NCI-H146 treated with DMSO at 0.1 percent for 48 hours (cell line): Measurements from ENCODE around the gene DNTTIP2.
"Not testable (repeated sequence)": the region's sequence is repeated elsewhere in the genome, so short reads cannot be mapped to it uniquely, and the experiment has no call there.

Experiments
- DNase-seq: peaks from one replicate; lab custom pipeline; 2025; ENCODE audit not compliant: unreplicated experiment; lab: John Stamatoyannopoulos, UW

Gene DNTTIP2

DNA sequence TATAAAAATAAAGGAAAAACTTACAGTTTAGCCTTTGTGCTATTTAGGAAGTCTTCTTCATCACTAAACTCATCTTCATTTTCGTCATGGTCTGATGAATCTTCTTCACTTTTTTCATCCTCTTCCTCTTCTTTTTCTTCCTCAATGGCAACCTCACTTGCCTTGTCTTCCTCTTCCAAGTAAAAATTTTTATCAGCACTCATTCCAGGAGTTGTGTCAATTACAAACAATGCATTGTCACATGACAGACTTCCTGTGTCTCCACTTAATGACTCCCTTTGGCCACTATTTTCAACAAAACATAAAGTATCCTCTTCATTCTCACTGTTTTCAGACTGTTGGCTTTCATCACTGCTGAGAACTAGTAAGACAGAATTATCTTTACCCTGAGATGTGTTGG is 2.8 kb downstream of the DNTTIP2 start:
- DNase-seq = no peak

DNA sequence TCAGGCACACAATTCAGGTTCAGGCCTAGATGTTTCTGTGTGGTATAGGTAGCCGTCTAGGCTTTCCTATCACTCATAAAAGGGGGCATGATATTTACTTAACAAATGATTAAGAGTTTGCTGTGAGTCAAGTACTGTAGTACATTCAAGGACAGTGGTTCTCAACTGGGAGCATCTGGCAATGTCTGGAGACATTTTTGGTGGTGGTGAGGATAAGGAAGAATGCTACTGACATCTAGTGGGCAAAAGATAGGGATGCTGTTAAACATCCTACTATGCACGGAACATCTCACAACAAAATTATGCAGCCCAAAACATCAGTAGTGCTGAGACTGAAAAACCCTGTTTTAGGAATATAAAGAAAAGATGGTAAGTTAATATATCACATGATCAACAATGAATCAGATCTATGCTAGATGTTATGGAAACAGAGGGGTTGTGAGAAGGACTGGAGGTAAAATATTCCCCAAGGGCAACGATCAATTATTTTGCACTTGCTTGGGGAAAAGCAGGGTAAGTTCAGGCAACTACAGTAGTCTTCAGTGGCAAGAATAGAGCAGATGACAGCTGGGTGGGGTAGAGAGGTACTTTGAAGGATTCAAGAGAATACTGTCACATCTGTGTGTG is 4.9 kb downstream of the DNTTIP2 start:
- no peak for DNase-seq

DNA sequence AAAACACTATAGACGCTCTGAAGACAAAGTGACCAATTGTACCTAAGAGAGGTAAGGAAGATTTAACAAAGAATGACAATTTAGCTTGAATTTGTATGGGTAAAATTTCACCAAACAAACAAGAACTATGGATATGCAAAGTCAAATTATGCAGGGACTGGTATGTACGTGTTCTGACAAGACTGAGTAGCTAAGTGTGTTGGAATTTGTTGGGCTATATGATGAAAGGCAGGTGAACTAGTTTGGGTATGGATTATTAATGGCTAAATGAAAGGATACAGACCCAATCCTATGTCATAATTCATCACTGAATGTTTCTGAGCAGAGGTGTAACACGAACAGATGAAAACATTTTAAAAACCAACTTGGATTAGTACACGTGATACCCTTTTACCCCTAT is 7.6 kb downstream of the DNTTIP2 start:
- no peak for DNase-seq

DNA sequence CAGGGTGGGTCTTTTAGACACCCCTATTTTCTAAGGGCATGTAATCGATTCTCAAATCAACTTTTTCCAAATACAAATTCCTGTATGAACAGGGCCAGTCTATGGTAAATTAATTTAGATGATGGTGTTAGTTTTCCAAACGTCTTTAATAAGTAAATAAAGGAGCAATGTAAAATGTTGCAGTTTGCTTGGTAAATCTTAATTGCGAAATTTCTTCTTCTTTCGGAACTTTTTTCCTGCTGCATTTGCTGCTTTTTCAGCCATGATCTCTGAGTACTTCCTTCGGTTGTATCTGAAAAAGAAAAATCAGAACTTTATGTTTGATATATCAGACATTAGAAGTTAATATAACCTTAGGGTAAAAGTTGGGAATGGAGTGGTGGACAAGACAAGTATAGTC is 9.4 kb downstream of the DNTTIP2 start:
- DNase-seq = no peak

DNA sequence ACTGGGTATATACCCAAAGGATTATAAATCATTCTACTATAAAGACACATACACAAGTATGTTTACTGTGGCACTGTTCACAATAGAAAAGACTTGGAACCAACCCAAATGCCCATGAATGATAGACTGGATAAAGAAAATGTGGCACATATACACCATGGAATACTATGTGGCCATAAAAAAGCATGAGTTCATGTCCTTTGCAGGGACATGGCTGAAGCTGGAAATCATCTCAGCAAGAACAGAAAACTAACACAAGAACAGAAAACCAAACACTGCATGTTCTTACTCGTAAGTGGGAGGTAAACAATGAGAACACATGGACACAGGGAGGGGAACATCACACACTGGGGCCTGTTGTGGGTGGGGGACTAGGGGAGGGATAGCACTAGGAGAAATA is 10.5 kb downstream of the DNTTIP2 start:
- not testable (repeated sequence) for DNase-seq

- DNase-seq = no peak
Observed at GRCh38 chr1:93865253-93865652, 13.8 kb downstream of the DNTTIP2 start.

DNA sequence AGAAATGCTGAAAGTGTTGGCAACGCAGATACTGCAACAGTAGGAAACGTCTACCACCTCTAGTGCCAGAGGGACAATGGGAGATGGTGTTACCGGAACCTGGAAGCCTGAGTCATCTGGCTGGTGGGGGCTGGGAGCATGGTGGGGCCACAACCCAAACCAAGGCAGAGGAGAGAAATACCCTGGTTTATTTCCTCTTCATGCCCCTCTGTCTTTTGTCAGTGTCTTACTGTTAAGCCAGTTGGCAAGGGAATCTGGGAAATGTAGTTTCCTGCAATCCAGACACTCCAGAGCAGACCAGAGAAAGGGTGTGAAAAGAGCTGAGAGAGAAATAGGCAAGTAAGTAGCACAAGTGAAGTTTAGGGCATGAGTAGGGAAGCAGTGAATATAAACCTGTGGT is 14.8 kb downstream of the DNTTIP2 start:
- DNase-seq = no peak

DNA sequence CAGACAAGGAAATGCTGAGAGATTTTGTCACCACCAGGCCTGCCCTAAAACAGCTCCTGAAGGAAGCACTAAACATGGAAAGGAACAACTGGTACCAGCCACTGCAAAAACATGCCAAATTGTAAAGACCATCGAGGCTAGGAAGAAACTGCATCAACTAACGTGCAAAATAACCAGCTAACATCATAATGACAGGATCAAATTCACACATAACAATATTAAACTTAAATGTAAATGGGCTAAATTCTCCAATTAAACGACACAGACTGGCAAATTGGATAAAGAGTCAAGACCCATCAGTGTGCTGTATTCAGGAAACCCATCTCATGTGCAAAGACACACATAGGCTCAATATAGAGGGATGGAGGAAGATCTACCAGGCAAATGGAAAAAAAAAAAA is 21.4 kb downstream of the DNTTIP2 start:
- DNase-seq = not testable (repeated sequence)

GRCh38 chr1:93855983-93856382 is 23.0 kb downstream of the DNTTIP2 start:
- DNase-seq = not testable (repeated sequence)

- DNase-seq = no peak
Observed at GRCh38 chr1:93853940-93854339, 25.1 kb downstream of the DNTTIP2 start.

- DNase-seq = no peak
Observed at GRCh38 chr1:93851878-93852277, 27.1 kb downstream of the DNTTIP2 start.

DNA sequence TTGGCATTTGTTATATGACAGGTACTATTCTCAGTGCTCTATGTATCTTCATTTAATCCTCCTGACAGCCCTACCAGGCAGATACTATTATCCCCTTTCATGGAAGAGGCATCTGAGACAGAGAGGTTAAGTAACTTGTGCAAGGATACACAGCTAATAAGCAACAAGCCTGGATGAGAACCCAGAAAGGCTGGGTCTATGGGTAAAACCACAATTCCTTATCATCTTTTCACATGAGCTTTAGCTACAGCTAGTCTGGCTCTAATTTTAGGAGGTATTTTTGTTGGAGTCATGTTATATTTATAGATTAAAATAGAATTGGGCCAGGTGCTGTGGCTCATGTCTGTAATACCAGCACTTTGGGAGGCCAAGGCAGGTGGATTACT is 27.7 kb downstream of the DNTTIP2 start:
- DNase-seq = no peak

DNA sequence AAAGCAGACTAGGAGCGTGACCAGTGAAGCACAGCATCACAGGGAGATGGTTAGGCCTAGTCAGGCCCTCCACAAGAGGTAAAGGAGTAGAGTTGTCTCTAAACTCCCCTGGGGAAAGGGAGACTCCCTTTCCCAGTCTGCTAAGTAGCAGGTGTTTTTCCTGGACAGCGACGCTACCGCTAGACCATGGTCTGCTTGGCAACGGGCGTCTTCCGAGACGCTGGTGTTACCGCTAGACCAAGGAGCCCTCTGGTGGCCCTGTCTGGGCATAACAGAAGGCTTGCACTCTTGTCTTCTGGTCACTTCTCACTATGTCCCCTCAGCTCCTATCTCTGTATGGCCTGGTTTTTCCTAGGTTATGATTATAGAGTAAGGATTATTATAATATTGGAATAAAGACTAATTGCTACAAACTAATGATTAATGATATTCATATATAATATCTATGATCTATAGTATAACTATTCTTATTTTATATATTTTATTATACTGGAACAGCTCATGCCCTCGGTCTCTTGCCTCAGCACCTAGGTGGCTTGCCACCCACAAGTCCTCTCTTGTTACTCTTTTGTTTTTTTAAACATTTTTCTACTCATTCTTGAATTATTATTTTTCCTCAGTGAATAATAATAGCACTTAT is 28.2 kb downstream of the DNTTIP2 start:
- DNase-seq = not testable (repeated sequence)

GRCh38 chr1:93848350-93848883 is 30.6 kb downstream of the DNTTIP2 start:
- no peak for DNase-seq

DNA sequence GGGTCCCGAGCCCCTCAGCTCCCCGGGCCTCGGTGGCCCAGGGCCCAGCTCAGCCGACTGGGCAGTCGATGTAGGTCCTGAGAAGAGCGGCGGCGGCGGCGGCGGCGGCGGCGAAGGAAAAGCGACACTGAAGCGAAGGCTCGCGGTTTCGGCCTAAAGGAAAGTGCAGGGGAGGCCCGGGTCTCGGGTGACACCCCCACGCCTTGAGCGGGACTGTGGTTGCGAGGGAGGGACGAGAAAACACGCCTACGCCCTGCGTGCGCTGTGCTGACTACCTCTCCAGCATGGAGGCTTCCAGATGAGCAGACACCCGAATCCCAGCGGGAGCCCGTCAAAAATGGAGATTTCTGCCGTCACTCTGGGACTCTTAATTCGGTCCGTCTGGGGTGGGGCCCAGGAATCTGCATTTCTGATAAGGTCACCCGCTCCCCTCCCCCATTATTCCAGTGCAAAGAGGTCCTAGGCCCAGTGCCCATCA is 31.2 kb downstream of the DNTTIP2 start:
- peak; percentile 70 for DNase-seq

DNA sequence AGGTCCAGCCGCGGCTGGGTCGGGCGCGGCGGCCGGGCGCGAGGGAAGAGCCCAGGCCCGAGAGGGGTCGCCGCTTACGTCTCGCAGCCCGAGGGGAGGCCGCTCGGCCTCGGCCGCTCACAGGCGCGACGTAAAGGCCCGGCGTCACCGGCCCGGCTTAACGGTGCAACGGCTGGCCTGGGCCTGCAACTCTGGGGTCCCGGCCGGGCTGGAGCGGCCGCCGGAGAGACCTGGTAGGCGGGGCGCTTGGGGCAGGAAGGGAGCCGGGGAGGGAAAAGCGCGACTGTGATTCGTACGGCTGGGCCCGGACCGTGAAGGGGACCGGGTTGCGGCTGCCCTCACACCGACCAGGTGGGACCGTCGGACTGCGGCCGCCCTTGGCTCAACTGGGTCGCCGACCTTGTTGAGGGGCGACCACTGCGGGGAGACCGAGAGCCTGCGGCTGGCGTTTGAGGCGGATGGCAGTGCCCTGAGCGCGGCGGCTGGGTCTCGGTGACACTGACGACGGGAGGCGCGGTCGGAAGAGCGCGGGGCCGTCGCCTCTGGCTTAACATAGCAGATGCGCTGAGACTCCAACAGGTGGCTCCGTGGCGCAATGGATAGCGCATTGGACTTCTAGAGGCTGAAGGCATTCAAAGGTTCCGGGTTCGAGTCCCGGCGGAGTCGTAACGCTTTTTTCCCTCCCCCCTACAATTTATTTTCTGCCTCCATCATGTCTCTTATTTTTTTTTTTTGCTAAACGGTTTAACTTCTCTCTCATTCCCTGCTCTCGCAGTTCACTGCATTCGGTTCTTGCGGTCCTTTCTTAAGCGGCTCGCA is 31.8 kb downstream of the DNTTIP2 start:
- peak; percentile 70 for DNase-seq

DNA sequence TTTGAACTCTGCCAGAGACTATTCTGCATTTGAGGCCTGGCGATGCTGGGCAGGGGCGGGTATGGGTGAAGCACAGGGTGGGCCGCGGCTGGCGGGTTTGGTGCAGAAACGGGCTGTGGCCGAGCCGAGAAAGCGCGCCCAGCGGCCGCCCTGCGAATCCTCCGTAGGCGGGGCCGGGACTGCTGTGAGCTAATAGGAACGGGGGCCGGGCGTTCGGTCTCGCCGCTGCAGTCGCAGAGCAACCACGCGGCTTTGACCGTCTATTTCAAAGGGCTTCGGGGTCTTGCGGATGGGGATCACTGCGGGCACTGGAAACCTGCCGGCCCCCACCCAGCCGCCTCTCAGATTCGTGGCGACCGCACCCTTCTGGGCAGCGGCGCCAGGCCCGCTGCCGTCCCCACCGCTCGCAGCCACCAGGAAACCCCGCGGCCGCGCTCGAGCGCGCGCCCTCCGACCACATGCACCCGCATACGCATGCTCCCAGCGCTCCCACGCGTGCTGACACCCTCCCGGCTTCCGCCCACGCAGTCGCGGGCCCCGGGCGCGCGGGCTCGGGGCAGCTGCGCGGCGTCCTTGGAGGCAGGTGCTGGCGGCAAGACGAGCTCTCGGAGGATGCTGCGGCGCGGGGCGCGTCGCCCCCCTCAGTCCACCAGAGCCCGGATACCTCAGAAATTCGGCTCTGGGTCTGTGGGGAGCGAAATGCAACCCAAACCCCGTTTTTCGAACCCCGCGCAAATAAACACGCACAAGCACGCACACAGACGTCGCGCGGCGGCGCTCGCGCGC is 32.6 kb downstream of the DNTTIP2 start:
- DNase-seq = peak; percentile 71

DNA sequence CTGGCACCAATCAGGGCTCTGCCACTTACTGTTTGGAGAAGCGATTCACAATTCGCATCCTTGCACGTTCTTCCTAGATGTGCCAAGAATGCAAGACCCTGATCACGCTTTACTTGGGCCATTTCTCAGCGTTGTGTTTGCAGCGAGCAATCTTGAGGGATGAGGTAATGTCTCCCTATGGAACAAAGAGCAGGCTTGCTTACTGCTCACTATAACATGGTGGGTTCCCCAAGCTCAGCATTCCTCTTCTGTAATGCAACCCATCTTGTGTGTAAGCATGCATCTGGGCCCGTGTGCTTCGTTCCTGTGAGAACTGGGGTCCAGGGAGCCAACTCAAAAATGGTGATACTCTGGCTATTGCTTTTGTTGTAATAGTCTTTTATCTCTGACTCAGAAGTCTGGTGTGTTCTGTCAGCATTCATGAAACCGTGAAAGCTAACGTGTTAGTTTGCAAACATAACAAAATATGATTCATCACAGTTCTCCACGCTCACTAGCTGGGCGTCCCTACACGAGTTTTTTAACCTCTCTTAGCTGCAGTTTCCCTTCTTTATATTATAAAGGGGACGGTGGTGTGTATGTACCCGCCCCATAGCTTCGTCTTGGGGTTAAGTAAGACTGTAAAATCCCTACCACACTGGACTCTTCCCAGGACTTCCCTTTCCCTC is 33.3 kb downstream of the DNTTIP2 start:
- peak; percentile 16 for DNase-seq

DNA sequence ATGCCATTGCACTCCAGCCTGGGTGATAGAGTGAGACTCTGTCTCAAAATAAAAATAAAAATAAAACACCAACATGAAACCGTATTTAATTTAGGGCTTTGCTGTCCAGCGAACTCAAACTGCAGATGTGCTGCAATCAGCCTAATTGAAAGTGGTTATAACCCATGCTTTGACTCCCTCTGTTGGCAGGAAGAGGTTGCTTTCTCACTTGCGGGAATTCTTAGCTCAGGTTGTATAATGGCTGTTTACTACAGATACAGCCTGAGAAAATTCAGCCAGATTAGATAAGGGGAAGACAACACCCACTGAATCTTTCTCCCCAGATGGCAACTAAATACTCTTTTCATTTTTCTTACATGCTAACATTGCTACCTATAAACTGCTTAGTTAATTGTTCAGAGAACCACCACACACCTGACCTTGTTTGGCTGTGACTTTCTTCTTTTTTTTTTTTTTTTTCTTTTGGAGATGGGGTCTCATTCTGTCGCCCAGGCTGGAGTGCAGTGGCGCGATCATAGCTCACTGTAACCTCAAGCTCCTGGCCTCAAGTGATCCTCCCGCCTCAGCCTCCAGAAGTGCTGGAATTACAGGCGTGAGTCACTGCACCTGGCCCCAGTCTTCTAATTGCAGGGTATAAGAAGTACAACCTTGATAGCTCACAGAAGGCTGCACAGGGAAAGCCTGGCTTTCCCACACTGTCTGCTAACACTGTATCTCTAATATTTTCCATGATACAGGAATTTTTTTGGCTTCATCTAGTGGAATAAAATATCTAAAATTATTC is 34.6 kb downstream of the DNTTIP2 start:
- peak; percentile 47 for DNase-seq
